Tibial nerve (tissue), 4 donors: Measurements from ENCODE around the gene DISP3. TPM values are rescaled to one million over a fixed set of nuclear protein-coding genes. Genes with fewer than 3 reads are reported as not detected.

Experiments
- DNase-seq, 2 donors: peaks; one replicate each; pipeline ENCODE4 v3.0.0-alpha.2; 2019; ENCODE audit warnings: low spot score in 2 of 2
- H3K27ac ChIP-seq, 4 donors: fragments of 200-600 bp; sonication (generic) in 3 of 4; one replicate each; pipeline ENCODE4 v1.5.1; 2017 to 2019; ENCODE audit warnings: mild to moderate bottlenecking in 1 of 4
- H3K27me3 ChIP-seq, 2 donors: fragments of 200-600 bp; sonication (generic) in 1 of 2; one replicate each; pipeline versions ENCODE4 v1.5.1 to v1.6.0; 2017 to 2019
- H3K36me3 ChIP-seq, 3 donors: fragments of 200-600 bp; sonication (generic); one replicate each; pipeline ENCODE4 v1.5.1; 2018 to 2019
- H3K4me1 ChIP-seq, 4 donors: fragments of 200-600 bp; sonication (generic) in 3 of 4; one replicate each; pipeline ENCODE4 v1.5.1; 2017 to 2019
- H3K4me3 ChIP-seq, 4 donors: fragments of 200-600 bp; sonication (generic) in 3 of 4; one replicate each; pipeline ENCODE4 v1.5.1; 2017 to 2019; ENCODE audit warnings: mild to moderate bottlenecking in 1 of 4, moderate library complexity in 1 of 4
- H3K9me3 ChIP-seq, 4 donors: fragments of 200-600 bp; sonication (generic) in 3 of 4; one replicate each; pipeline ENCODE4 v1.5.1; 2017 to 2019
- EP300 ChIP-seq, 2 donors: sonication (generic); formaldehyde crosslinking; IDR thresholded peaks; one replicate each; pipeline ENCODE4 v1.6.1; 2017; ENCODE audit warnings: antibody characterized with exemption in 2 of 2, mild to moderate bottlenecking in 1 of 2
- POLR2A ChIP-seq, 2 donors: fragments of 450-650 bp; IDR thresholded peaks; one replicate each; pipeline ENCODE4 v1.6.1; 2017; ENCODE audit warnings: antibody characterized with exemption in 2 of 2, mild to moderate bottlenecking in 2 of 2, moderate library complexity in 2 of 2
- WGBS, 2 donors: methylation state at CpG; one replicate each; pipeline ENCODE4 v1.1.5; 2018; 5-methylcytosine and 5-hydroxymethylcytosine counted together
- total RNA-seq, 4 donors: library from RNA; depleted of rRNA; stranded (reverse); fragments of >200 nt; gene quantifications; one replicate each; pipeline ENCODE4 v1.1.0, GENCODE V29; 2016
- TF ChIP-seq, protein P1 (sequence below), 5 experiments: fragments of 200-600 bp in 3 of 5; fragments of 450-650 bp in 2 of 5; sonication (generic) in 3 of 5; IDR thresholded peaks; one replicate each; pipeline ENCODE4 v1.5.1; 2016 to 2019; ENCODE audit warnings: antibody characterized with exemption in 5 of 5, mild to moderate bottlenecking in 3 of 5, moderate library complexity in 2 of 5

The DISP3 gene
- total RNA-seq, 4 donors from 2014 or later: 0.59 TPM; not detected in 3

DNA sequence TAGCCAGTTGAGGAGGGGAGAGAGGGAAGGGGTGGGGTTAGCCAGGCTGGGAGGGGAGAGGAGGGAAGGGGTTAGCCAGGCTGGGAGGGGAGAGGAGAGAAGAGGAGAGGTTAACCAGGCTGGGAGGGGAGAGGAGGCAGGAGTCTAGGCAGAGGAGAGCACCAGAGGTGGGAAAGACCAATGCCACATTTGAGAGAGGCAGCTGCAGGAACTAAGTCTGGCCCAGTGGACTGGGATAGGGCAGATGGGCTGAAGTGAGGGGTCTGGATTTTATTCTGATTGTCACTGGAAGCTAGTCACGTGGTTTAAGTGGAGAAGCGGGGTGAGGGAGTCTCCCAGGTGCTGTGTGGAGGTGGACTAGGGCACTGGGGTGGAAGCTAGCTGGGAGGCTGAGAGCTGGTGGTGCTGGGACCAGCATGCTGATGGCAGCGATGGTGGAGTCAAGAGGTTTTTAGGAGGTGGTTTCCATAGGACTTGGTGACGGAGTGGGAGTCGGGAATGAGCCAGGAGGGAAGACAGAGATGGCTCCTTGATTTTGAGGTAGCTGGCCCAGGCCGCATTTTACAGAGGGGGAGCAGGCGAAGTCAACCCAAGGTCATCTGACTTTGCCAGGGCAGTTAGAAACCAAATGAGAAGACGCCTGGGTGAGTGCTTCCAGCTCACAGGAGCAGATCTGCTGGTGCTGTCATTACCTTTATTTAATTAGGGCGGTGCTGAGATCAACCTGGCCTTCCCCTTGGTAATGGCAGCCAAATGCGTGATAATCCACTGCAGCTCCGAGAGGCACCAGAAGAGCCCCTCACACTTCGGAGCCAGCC lies 42.8 kb downstream of the DISP3 start:
- TF ChIP-seq POLR2A (IDR thresholded peaks at IDR 0.05): no peak
- TF ChIP-seq EP300 (IDR thresholded peaks at IDR 0.05): no peak
- TF ChIP-seq, protein P1, sequence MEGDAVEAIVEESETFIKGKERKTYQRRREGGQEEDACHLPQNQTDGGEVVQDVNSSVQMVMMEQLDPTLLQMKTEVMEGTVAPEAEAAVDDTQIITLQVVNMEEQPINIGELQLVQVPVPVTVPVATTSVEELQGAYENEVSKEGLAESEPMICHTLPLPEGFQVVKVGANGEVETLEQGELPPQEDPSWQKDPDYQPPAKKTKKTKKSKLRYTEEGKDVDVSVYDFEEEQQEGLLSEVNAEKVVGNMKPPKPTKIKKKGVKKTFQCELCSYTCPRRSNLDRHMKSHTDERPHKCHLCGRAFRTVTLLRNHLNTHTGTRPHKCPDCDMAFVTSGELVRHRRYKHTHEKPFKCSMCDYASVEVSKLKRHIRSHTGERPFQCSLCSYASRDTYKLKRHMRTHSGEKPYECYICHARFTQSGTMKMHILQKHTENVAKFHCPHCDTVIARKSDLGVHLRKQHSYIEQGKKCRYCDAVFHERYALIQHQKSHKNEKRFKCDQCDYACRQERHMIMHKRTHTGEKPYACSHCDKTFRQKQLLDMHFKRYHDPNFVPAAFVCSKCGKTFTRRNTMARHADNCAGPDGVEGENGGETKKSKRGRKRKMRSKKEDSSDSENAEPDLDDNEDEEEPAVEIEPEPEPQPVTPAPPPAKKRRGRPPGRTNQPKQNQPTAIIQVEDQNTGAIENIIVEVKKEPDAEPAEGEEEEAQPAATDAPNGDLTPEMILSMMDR (IDR thresholded peaks at IDR 0.05): no peak
- no peaks in the 10 kb centered on the region for H3K9me3 ChIP-seq
- DNase-seq: no peak
- no peaks in the 10 kb centered on the region for H3K36me3 ChIP-seq
- H3K4me1 ChIP-seq: no peaks in the 10 kb centered on the region
- no peaks in the 10 kb centered on the region for H3K27me3 ChIP-seq
- H3K4me3 ChIP-seq: no peak overlapping the region
- WGBS, 2 donors: 90 to 92% methylated on average over 12 of the region's 12 CpGs
- H3K27ac ChIP-seq: no peak overlapping the region

- Histone ChIP-seq H3K4me1 (no peaks in the 10 kb centered on the region), H3K4me3 (no peak overlapping the region), H3K9me3 (no peaks in the 10 kb centered on the region), H3K36me3 (no peaks in the 10 kb centered on the region), H3K27ac (no peak overlapping the region), H3K27me3 (no peaks in the 10 kb centered on the region)
- TF ChIP-seq, protein P1 (IDR thresholded peaks at IDR 0.05): no peak
- DNase-seq: no peak
- 72 to 89% methylated on average over 5 to 7 of the region's 8 CpGs for WGBS, 2 donors
Observed at GRCh38 chr1:11522400-11523235, 43.7 kb downstream of the DISP3 start.

DNA sequence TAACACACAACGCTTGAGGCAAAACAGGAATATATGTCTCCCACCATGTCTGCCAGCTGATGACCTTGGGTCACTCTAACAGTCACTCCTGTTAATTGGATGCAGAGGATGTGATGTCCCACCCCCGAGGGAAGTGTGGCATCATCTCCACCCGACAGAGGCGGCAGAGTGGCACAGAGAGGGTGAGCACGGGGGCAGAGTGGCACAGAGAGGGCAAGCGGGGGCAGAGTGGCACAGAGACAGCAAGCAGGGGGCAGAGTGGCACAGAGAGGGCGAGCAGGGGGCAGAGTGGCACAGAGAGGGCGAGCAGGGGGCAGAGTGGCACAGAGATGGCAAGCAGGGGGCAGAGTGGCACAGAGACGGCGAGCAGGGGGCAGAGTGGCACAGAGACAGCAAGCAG lies 44.3 kb downstream of the DISP3 start:
- Histone ChIP-seq H3K36me3 (no peaks in the 10 kb centered on the region), H3K27me3 (no peaks in the 10 kb centered on the region), H3K9me3 (no peaks in the 10 kb centered on the region), H3K4me3 (no peak overlapping the region), H3K4me1 (no peaks in the 10 kb centered on the region), H3K27ac (no peak overlapping the region)
- 57 to 59% methylated on average over 10 of the region's 10 CpGs for WGBS, 2 donors
- DNase-seq: no peak
- TF ChIP-seq, protein P1 (IDR thresholded peaks at IDR 0.05): no peak
- TF ChIP-seq EP300 (IDR thresholded peaks at IDR 0.05): no peak
- no peak for TF ChIP-seq POLR2A (IDR thresholded peaks at IDR 0.05)

- no peaks in the 10 kb centered on the region for H3K36me3 ChIP-seq
- TF ChIP-seq POLR2A (IDR thresholded peaks at IDR 0.05) (no peak), EP300 (IDR thresholded peaks at IDR 0.05) (no peak)
- TF ChIP-seq, protein P1 (IDR thresholded peaks at IDR 0.05): no peak
- no peak overlapping the region for H3K27ac ChIP-seq
- 78 to 79% methylated on average over 8 to 9 of the region's 9 CpGs for WGBS, 2 donors
- no peaks in the 10 kb centered on the region for H3K9me3 ChIP-seq
- H3K4me1 ChIP-seq: no peaks in the 10 kb centered on the region
- DNase-seq: no peak
- no peaks in the 10 kb centered on the region for H3K27me3 ChIP-seq
- no peak overlapping the region for H3K4me3 ChIP-seq
Observed at GRCh38 chr1:11523746-11524464, 45.0 kb downstream of the DISP3 start.
